Transverse colon (tissue), 4 donors: Measurements from ENCODE around the gene MRPS18B. TPM values are rescaled to one million over a fixed set of nuclear protein-coding genes. Genes with fewer than 3 reads are reported as not detected.

ENCODE experiments used
- DNase-seq: peaks from one replicate; pipeline ENCODE4 v3.0.0-alpha.2; 2019
- H3K27ac ChIP-seq, 4 donors: fragments of 200-600 bp; sonication (generic); 2 replicates each; pipeline ENCODE4 v1.5.1; 2016 to 2018; ENCODE audit warnings: inconsistent platforms in 4 of 4
- H3K27me3 ChIP-seq: fragments of 200-600 bp; sonication (generic); 2 replicates; pipeline ENCODE4 v1.5.1; 2017; ENCODE audit warnings: inconsistent platforms
- H3K36me3 ChIP-seq, 4 donors: fragments of 200-600 bp; sonication (generic); 2 replicates each; pipeline ENCODE4 v1.5.1; 2017 to 2019; ENCODE audit warnings: inconsistent platforms in 4 of 4
- H3K4me1 ChIP-seq, 4 donors: fragments of 200-600 bp; sonication (generic); 2 replicates each; pipeline ENCODE4 v1.5.1; 2017 to 2020; ENCODE audit warnings: inconsistent platforms in 4 of 4
- H3K4me3 ChIP-seq, 4 donors: fragments of 200-600 bp; sonication (generic); 1 replicate in 1 of 4; 2 replicates in 3 of 4; pipeline versions ENCODE4 v1.5.1 to v1.6.1; 2017 to 2019; ENCODE audit warnings: inconsistent platforms in 4 of 4
- H3K9me3 ChIP-seq, 2 donors: fragments of 200-600 bp; sonication (generic); 2 replicates each; pipeline ENCODE4 v1.5.1; 2017 to 2019; ENCODE audit warnings: inconsistent platforms in 2 of 2
- EP300 ChIP-seq: sonication (generic); formaldehyde crosslinking; IDR thresholded peaks from one replicate; pipeline ENCODE4 v1.6.1; 2017; ENCODE audit warnings: antibody characterized with exemption, low read depth
- POLR2A ChIP-seq: fragments of 450-650 bp; IDR thresholded peaks from one replicate; pipeline ENCODE4 v1.6.1; 2016; ENCODE audit warnings: antibody characterized with exemption, mild to moderate bottlenecking, moderate library complexity
- POLR2AphosphoS5 ChIP-seq, 3 donors: sonication (generic); formaldehyde crosslinking; IDR thresholded peaks; one replicate each; pipeline ENCODE4 v1.6.1; 2016; ENCODE audit warnings: antibody characterized with exemption in 3 of 3
- WGBS, 2 donors: methylation state at CpG; one replicate each; pipeline ENCODE4 v1.1.5; 2018; ENCODE audit warnings: low coverage in 1 of 2; 5-methylcytosine and 5-hydroxymethylcytosine counted together
- in situ Hi-C, 4 donors: fragments of 200-750 bp; cut with MboI; loops; one replicate each; pipeline versions ENCODE4 v1.15.0 to v1.15.1; 2017; ENCODE audit warnings: low sequenced_read_pairs in 3 of 4, low pct_ligation_motif_present in 1 of 4, low pct_unique_long_range_greater_than_20kb in 1 of 4
- intact Hi-C: fragments of 100-400 bp; cut with DNase I; formaldehyde crosslinking; loops from one replicate; pipeline ENCODE4 v1.15.1; 2023; ENCODE audit warnings: low total_unique reads
- total RNA-seq, 4 donors: library from RNA; depleted of rRNA; stranded (reverse); fragments of >200 nt; gene quantifications; one replicate each; pipeline ENCODE4 v1.1.0, GENCODE V29; 2016
- TF ChIP-seq, protein P1 (sequence below), 5 experiments: fragments of 200-600 bp in 3 of 5; fragments of 450-650 bp in 2 of 5; sonication (generic) in 3 of 5; IDR thresholded peaks; 1 replicate in 2 of 5; 2 replicates in 3 of 5; pipeline ENCODE4 v1.5.1; 2016 to 2017; ENCODE audit warnings: antibody characterized with exemption in 5 of 5, inconsistent platforms in 3 of 5, mild to moderate bottlenecking in 2 of 5, moderate library complexity in 1 of 5

The MRPS18B gene
- total RNA-seq, 4 donors from 2014 or later = 6.0 to 61.9 (median 39.4) TPM

DNA sequence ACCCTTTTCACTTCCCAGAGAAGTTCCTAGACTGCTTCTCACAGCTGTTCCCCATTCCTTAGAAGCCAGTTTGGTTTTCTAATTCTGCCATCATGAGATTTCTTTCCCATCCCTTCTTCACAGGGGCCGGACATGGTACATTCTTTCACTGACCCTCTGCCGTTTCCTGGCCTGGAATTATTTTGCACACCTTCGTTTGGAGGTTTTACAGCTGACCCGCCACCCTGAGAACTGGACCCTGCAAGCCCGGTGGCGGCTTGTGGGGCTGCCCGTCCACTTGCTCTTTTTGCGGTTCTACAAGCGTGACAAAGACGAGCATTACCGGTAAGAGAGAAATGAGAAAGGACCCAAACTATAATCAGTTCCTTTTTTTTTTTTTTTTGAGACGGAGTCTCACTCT, 33.5 kb downstream of the MRPS18B start:
- TF ChIP-seq POLR2AphosphoS5 (IDR thresholded peaks at IDR 0.05) (no peak), EP300 (no peak), POLR2A (no peak)
- TF ChIP-seq, protein P1, sequence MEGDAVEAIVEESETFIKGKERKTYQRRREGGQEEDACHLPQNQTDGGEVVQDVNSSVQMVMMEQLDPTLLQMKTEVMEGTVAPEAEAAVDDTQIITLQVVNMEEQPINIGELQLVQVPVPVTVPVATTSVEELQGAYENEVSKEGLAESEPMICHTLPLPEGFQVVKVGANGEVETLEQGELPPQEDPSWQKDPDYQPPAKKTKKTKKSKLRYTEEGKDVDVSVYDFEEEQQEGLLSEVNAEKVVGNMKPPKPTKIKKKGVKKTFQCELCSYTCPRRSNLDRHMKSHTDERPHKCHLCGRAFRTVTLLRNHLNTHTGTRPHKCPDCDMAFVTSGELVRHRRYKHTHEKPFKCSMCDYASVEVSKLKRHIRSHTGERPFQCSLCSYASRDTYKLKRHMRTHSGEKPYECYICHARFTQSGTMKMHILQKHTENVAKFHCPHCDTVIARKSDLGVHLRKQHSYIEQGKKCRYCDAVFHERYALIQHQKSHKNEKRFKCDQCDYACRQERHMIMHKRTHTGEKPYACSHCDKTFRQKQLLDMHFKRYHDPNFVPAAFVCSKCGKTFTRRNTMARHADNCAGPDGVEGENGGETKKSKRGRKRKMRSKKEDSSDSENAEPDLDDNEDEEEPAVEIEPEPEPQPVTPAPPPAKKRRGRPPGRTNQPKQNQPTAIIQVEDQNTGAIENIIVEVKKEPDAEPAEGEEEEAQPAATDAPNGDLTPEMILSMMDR (IDR thresholded peaks at IDR 0.05) = no peak
- H3K27me3 ChIP-seq = no peaks in the 10 kb centered on the region
- H3K4me3 ChIP-seq = no peak overlapping the region
- H3K36me3 ChIP-seq = peaks cover 0 to 52% (median 23%) of the 10 kb centered on the region in 4 donors
- in situ Hi-C loops (no loop called here), intact Hi-C loops (no loop called here)
- peaks cover 10 to 24% (median 20%) of the 10 kb centered on the region in 4 donors for H3K4me1 ChIP-seq
- whole genome bisulfite sequencing, 2 donors = 86 to 89% methylated on average over 10 to 12 of the region's 12 CpGs
- H3K9me3 ChIP-seq = no peaks in the 10 kb centered on the region
- H3K27ac ChIP-seq = no peak overlapping the region
- DNase-seq = no peak

DNA sequence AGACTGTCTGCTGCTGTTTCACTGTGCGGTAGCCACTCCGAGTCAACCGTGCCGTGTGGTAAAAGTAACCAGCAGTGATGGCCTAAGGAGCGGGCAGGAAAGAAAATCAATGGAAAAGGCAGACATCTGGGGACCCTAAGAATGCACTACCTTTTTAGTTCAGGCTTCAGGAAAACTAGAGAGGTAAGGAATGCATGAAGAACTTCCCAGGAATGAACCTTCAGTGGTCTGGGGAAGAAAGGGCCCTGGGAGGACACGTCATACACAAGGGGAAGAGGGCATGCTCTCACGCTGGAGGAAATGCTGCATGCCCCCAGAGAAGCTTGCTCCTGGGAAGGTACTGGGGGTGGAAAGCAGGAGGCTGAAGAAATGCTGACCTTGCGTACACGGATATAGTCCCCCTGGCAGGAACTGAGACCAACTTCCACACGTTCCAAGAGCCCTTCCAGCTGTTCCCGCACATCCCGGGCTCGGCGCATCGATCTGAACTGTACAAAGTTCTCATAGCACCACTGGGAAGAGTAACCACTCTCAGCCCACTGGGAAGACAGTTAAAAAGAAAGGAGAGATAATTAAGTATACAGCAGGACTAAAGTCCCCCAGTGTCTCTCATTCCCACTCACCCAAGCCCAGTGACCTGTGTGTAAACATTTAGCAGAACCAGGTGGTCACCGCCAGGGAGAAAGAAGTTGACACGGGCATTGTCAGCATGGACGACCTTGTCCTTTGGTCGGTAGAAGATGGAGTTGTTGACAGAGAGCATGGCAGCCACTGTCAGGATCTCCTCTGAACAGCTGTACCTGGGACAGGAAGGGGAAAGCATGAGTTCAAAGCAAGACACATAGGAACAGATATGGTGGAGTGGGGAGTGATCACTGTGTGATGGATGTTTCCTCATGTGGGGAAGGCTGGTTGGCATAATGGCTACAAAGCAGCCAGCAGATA, 37.4 kb downstream of the MRPS18B start:
- intact Hi-C loops (no loop called here), in situ Hi-C loops (no loop called here)
- H3K9me3 ChIP-seq = no peaks in the 10 kb centered on the region
- no peak overlapping the region for H3K4me3 ChIP-seq
- no peak for TF ChIP-seq POLR2A
- no peak for TF ChIP-seq EP300
- TF ChIP-seq POLR2AphosphoS5 (IDR thresholded peaks at IDR 0.05) = no peak
- TF ChIP-seq, protein P1 (IDR thresholded peaks at IDR 0.05) = no peak
- no peaks in the 10 kb centered on the region for H3K27me3 ChIP-seq
- 91 to 97% methylated on average over 8 to 19 of the region's 19 CpGs for WGBS, 2 donors
- H3K27ac ChIP-seq = no peak overlapping the region
- H3K36me3 ChIP-seq = peaks cover 0 to 69% (median 32%) of the 10 kb centered on the region in 4 donors
- DNase-seq = no peak
- H3K4me1 ChIP-seq = no peaks in the 10 kb centered on the region

DNA sequence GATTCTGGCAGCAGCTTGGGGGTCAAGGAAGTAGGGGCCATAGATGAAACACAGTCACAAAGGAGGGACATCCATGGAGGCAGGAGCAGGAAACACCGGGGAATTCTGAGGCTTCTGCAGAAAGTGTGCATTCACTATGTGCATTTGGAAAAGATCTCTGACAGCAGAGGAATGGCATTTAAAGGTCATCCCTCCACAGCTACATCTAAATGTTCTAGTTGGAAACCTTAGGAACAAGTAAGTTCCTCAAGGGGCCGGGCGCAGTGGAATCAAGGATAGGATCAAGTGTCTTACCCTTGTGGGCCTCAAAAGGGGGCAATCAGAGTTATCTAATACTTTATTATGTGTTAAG, 38.1 kb downstream of the MRPS18B start:
- H3K9me3 ChIP-seq = no peaks in the 10 kb centered on the region
- TF ChIP-seq, protein P1 (IDR thresholded peaks at IDR 0.05) = no peak
- TF ChIP-seq POLR2A (no peak), EP300 (no peak), POLR2AphosphoS5 (IDR thresholded peaks at IDR 0.05) (no peak)
- DNase-seq = no peak
- no peak overlapping the region for H3K4me3 ChIP-seq
- intact Hi-C loops = no loop called here
- H3K36me3 ChIP-seq = peaks cover 0 to 73% (median 34%) of the 10 kb centered on the region in 4 donors
- in situ Hi-C loops = no loop called here
- WGBS, 2 donors = 96 to 100% methylated on average over 2 to 3 of the region's 3 CpGs
- H3K4me1 ChIP-seq = no peaks in the 10 kb centered on the region
- no peaks in the 10 kb centered on the region for H3K27me3 ChIP-seq
- H3K27ac ChIP-seq = no peak overlapping the region

DNA sequence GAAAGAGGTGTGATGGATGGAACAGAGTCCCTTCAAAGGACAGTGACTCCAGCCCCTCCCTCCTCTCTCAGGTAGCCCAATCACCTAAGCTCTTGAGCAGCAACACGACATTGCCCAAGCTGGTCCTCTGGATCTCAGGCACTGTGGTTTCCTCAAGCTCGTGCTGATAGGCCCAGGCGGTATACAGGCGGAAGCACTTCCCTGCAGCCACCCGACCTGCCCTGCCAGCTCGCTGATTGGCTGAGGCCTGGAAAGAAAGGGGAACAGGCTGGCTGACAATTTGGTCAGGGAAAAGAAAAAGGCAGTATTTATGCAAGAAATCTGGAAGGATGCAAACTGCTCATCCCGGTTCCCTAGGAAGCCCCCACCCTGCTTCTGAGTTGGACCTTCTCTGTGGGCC, 38.9 kb downstream of the MRPS18B start:
- Histone ChIP-seq H3K9me3 (no peaks in the 10 kb centered on the region), H3K27ac (no peak overlapping the region), H3K4me3 (no peak overlapping the region), H3K36me3 (peaks cover 0 to 70% (median 35%) of the 10 kb centered on the region in 4 donors), H3K4me1 (no peaks in the 10 kb centered on the region), H3K27me3 (no peaks in the 10 kb centered on the region)
- TF ChIP-seq POLR2A (no peak), POLR2AphosphoS5 (IDR thresholded peaks at IDR 0.05) (no peak), EP300 (no peak)
- TF ChIP-seq, protein P1 (IDR thresholded peaks at IDR 0.05) = no peak
- no peak for DNase-seq
- 86% methylated on average over 6 of the region's 7 CpGs; no CpG with 5 or more reads in 1 of the 2 donors for WGBS, 2 donors
- in situ Hi-C loops = no loop called here
- intact Hi-C loops = no loop called here
